Right atrium auricular region (tissue), 2 donors: Measurements from ENCODE around the gene ARHGEF11. TPM values are rescaled to one million over a fixed set of nuclear protein-coding genes. Genes with fewer than 3 reads are reported as not detected.

ENCODE experiments used
- DNase-seq: peaks from one replicate; pipeline ENCODE4 v3.0.0-alpha.2; 2019; ENCODE audit warnings: low spot score
- H3K27ac ChIP-seq, 2 donors: fragments of 200-600 bp; sonication (generic); 1 replicate in 1 of 2; 2 replicates in 1 of 2; pipeline ENCODE4 v1.5.1; 2016 to 2019
- H3K27me3 ChIP-seq, 2 donors: fragments of 200-600 bp; sonication (generic); one replicate each; pipeline versions ENCODE4 v1.5.1 to v1.6.0; 2017 to 2019
- H3K36me3 ChIP-seq: fragments of 200-600 bp; sonication (generic); one replicate; pipeline ENCODE4 v1.5.1; 2016
- H3K4me1 ChIP-seq, 2 donors: fragments of 200-600 bp; sonication (generic); one replicate each; pipeline versions ENCODE4 v1.5.1 to v1.6.0; 2017 to 2019
- H3K4me3 ChIP-seq, 2 donors: fragments of 200-600 bp; sonication (generic); 1 replicate in 1 of 2; 2 replicates in 1 of 2; pipeline ENCODE4 v1.5.1; 2017 to 2019; ENCODE audit warnings: mild to moderate bottlenecking in 1 of 2, moderate library complexity in 1 of 2
- H3K9me3 ChIP-seq, 2 donors: fragments of 200-600 bp; sonication (generic); one replicate each; pipeline ENCODE4 v1.5.1; 2019
- CTCF ChIP-seq, 2 donors: fragments of 200-600 bp; sonication (generic); IDR thresholded peaks; one replicate each; pipeline ENCODE4 v1.5.1; 2019; ENCODE audit warnings: antibody characterized with exemption in 2 of 2
- total RNA-seq, 2 donors: library from RNA; depleted of rRNA; stranded (reverse); fragments of >200 nt; gene quantifications; one replicate each; pipeline ENCODE4 v1.1.0, GENCODE V29; 2016

ARHGEF11 gene
- total RNA-seq, 2 donors from 2014 or later, result 26.6 to 33.5 TPM

- Histone ChIP-seq H3K4me3 (no peak overlapping the region), H3K36me3 (no peaks in the 10 kb centered on the region), H3K27ac (no peak overlapping the region), H3K27me3 (no peaks in the 10 kb centered on the region), H3K9me3 (no peaks in the 10 kb centered on the region), H3K4me1 (peaks cover 0 to 3% of the 10 kb centered on the region in 2 donors)
- no peak for TF ChIP-seq CTCF (IDR thresholded peaks at IDR 0.05)
- DNase-seq, result peak; percentile 55
Measured at GRCh38 chr1:157085421-157085820, 39.9 kb upstream of the ARHGEF11 start.

GRCh38 chr1:157084720-157085119 lies 39.2 kb upstream of the ARHGEF11 start:
- Histone ChIP-seq H3K27me3 (no peaks in the 10 kb centered on the region), H3K27ac (no peak overlapping the region), H3K9me3 (no peaks in the 10 kb centered on the region), H3K36me3 (no peaks in the 10 kb centered on the region), H3K4me3 (no peak overlapping the region), H3K4me1 (no peaks in the 10 kb centered on the region)
- no peak for TF ChIP-seq CTCF (IDR thresholded peaks at IDR 0.05)
- peak; percentile 28 for DNase-seq

GRCh38 chr1:157081707-157082106 lies 36.2 kb upstream of the ARHGEF11 start:
- no peak overlapping the region for H3K4me3 ChIP-seq
- no peak for DNase-seq
- no peak for TF ChIP-seq CTCF (IDR thresholded peaks at IDR 0.05)
- no peaks in the 10 kb centered on the region for H3K36me3 ChIP-seq
- no peaks in the 10 kb centered on the region for H3K4me1 ChIP-seq
- no peaks in the 10 kb centered on the region for H3K27me3 ChIP-seq
- H3K27ac ChIP-seq, result no peak overlapping the region
- H3K9me3 ChIP-seq, result no peaks in the 10 kb centered on the region

- no peak for DNase-seq
- no peaks in the 10 kb centered on the region for H3K36me3 ChIP-seq
- no peaks in the 10 kb centered on the region for H3K9me3 ChIP-seq
- no peaks in the 10 kb centered on the region for H3K27me3 ChIP-seq
- TF ChIP-seq CTCF (IDR thresholded peaks at IDR 0.05), result no peak
- H3K27ac ChIP-seq, result no peak overlapping the region
- H3K4me1 ChIP-seq, result no peaks in the 10 kb centered on the region
- H3K4me3 ChIP-seq, result no peak overlapping the region
Measured at GRCh38 chr1:157080714-157081113, 35.2 kb upstream of the ARHGEF11 start.

GRCh38 chr1:157077394-157077793 lies 31.9 kb upstream of the ARHGEF11 start:
- no peak overlapping the region for H3K4me3 ChIP-seq
- no peaks in the 10 kb centered on the region for H3K27me3 ChIP-seq
- DNase-seq, result no peak
- no peak overlapping the region for H3K27ac ChIP-seq
- H3K4me1 ChIP-seq, result peaks cover 0 to 7% of the 10 kb centered on the region in 2 donors
- no peak for TF ChIP-seq CTCF (IDR thresholded peaks at IDR 0.05)
- H3K9me3 ChIP-seq, result no peaks in the 10 kb centered on the region
- H3K36me3 ChIP-seq, result no peaks in the 10 kb centered on the region

GRCh38 chr1:157073944-157074685 lies 28.6 kb upstream of the ARHGEF11 start:
- DNase-seq, result peak; percentile 79
- TF ChIP-seq CTCF (IDR thresholded peaks at IDR 0.05), result peak; percentile 27 to 80
- H3K9me3 ChIP-seq, result no peaks in the 10 kb centered on the region

More at GRCh38 chr1:157073944-157074685, 28.6 kb upstream of the ARHGEF11 start:
- Histone ChIP-seq H3K27me3 (no peaks in the 10 kb centered on the region), H3K36me3 (no peaks in the 10 kb centered on the region), H3K27ac (no peak overlapping the region), H3K4me1 (peaks cover 0 to 7% of the 10 kb centered on the region in 2 donors), H3K4me3 (peak overlapping the region in 1 of 2 donors; percentile 29)
